Motor neuron (in vitro differentiated cells): ENCODE measurements around the gene CSF3R. TPM values are rescaled to one million over a fixed set of nuclear protein-coding genes. Genes with fewer than 3 reads are reported as not detected.

Experiments used
- ATAC-seq, 8 experiments: fragments of 200-7000 bp; cut with Tn5 transposase; replicated peaks in 6 of 8; 2 replicates each; pipeline ENCODE4 v1.8.0; 2021; ENCODE audit warnings: mild to moderate bottlenecking in 8 of 8, moderate library complexity in 8 of 8
- H3K27ac ChIP-seq, 2 donors: fragments of 250-450 bp; sonication (Bioruptor Pico); 2 replicates each; pipeline ENCODE4 v1.9.0; 2021; ENCODE audit warnings: antibody characterized with exemption in 2 of 2, mild to moderate bottlenecking in 2 of 2, moderate library complexity in 1 of 2
- H3K4me1 ChIP-seq, 2 donors: fragments of 250-450 bp; sonication (Bioruptor Pico); replicated peaks in 1 of 2; 2 replicates each; pipeline ENCODE4 v1.6.1; 2021; ENCODE audit warnings: antibody characterized with exemption in 2 of 2, mild to moderate bottlenecking in 2 of 2, moderate library complexity in 1 of 2
- H3K4me3 ChIP-seq, 5 donors: fragments of 250-450 bp; sonication (Bioruptor Pico); 2 replicates each; pipeline ENCODE4 v1.9.0; 2021; ENCODE audit warnings: antibody characterized with exemption in 5 of 5, mild to moderate bottlenecking in 5 of 5, moderate library complexity in 4 of 5
- WGBS, 10 experiments: fragments of 450-650 bp; shearing (Covaris generic); methylation state at CpG; one replicate each; pipeline ENCODE4 v1.0.0; 2022; 5-methylcytosine and 5-hydroxymethylcytosine counted together
- in situ Hi-C, 9 experiments: fragments of 400-800 bp; cut with MboI; loops; one replicate each; pipeline ENCODE4 v1.15.0; 2021; ENCODE audit warnings: low sequenced_read_pairs in 9 of 9, low pct_unique_long_range_greater_than_20kb in 2 of 9; ENCODE audit not compliant: unreplicated experiment in 9 of 9
- total RNA-seq, 8 experiments: library from RNA; unstranded; fragments of 300-600 nt; gene quantifications; 2 replicates each; pipeline versions ENCODE4 v1.2.3 to v1.2.4, GENCODE V29; 2022

Gene CSF3R
- total RNA-seq, 8 experiments from 2014 or later, result 0.05 to 6.9 (median 1.7) TPM; not detected in 1

- Histone ChIP-seq H3K27ac (no peak overlapping the region), H3K4me1 (peaks cover 5 to 6% of the 10 kb centered on the region in 2 donors), H3K4me3 (no peak overlapping the region)
- ATAC-seq, result peak in 1 of 8 experiments; percentile 63
- WGBS, 10 experiments, result 80 to 95% (median 86%) methylated on average over 1 to 3 of the region's 3 CpGs; no CpG with 5 or more reads in 3 of the 10 experiments
- in situ Hi-C loops, result no loop called here
Observed at GRCh38 chr1:36458910-36459309, 23.8 kb downstream of the CSF3R start.

DNA sequence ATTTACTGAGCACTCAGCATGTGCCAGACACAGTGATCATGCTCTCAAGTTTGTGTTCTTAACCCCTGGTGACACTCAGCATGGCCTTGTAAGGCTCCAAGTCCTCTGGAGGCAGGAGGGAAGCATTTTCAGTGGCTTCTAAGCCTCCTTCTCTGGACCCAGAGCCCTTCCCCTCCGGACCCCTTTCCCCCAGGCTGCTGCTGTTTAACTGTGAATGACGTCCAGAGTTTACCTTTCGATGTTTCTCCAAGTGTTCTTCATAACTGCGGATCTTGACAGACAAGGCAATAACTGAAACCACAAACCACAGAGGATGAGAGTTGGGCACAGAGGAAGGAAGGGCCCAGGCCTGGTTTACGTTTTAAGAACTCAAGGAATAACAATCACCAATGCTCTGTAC lies 25.0 kb downstream of the CSF3R start:
- ATAC-seq, result no peak
- in situ Hi-C loops, result no loop called here
- H3K4me3 ChIP-seq, result no peak overlapping the region
- 50 to 100% (median 84%) methylated on average over 1 to 5 of the region's 5 CpGs; no CpG with 5 or more reads in 3 of the 10 experiments for WGBS, 10 experiments
- no peaks in the 10 kb centered on the region for H3K4me1 ChIP-seq
- no peak overlapping the region for H3K27ac ChIP-seq

DNA sequence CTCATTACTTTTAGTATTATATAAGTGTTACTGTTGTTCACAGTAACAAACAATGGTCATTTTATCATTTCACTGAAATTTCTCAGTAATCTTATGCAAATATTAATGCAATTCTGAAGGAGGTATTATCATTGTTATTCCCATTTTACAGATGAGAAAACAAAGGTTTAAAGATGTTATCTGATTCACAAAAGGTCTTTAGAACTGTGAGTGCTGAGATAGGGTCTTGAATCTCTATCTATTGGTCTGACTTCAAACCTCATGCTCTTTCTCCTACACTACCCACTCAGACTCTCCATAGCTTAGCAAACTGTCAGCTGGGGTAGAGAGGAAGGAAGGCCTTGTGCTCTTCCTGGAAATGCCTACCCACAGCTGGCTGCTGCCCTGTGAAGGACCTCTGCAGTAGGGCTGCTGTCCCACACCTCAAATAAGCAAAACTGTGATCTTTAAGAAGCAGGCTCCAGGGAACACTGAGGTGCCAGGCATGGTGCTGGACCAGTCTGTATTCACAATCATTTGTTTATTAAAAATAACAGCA lies 26.3 kb downstream of the CSF3R start:
- Histone ChIP-seq H3K4me3 (no peak overlapping the region), H3K27ac (no peak overlapping the region), H3K4me1 (no peaks in the 10 kb centered on the region)
- ATAC-seq, result no peak
- in situ Hi-C loops, result no loop called here

- H3K27ac ChIP-seq, result no peak overlapping the region
- no peak for ATAC-seq
Observed at GRCh38 chr1:36455386-36455785, 27.3 kb downstream of the CSF3R start.

GRCh38 chr1:36453600-36454388 lies 28.9 kb downstream of the CSF3R start:
- H3K27ac ChIP-seq, result no peak overlapping the region
- in situ Hi-C loops, result no loop called here
- peaks cover 11 to 14% of the 10 kb centered on the region in 2 donors for H3K4me1 ChIP-seq
- ATAC-seq, result no peak
- H3K4me3 ChIP-seq, result no peak overlapping the region
- 80 to 100% (median 94%) methylated on average over 1 to 6 of the region's 6 CpGs for whole genome bisulfite sequencing, 10 experiments

More at GRCh38 chr1:36455386-36455785, 27.3 kb downstream of the CSF3R start:
- WGBS, 10 experiments, result 63 to 100% (median 91%) methylated on average over 1 of the region's 1 CpG; no CpG with 5 or more reads in 4 of the 10 experiments
- in situ Hi-C loops, result no loop called here
- H3K4me3 ChIP-seq, result no peak overlapping the region
- H3K4me1 ChIP-seq, result peaks cover 5 to 6% of the 10 kb centered on the region in 2 donors

GRCh38 chr1:36453051-36453450 lies 29.7 kb downstream of the CSF3R start:
- 85 to 100% (median 90%) methylated on average over 1 to 3 of the region's 3 CpGs; no CpG with 5 or more reads in 5 of the 10 experiments for WGBS, 10 experiments
- in situ Hi-C loops, result no loop called here
- no peak for ATAC-seq
- H3K27ac ChIP-seq, result no peak overlapping the region
- no peak overlapping the region for H3K4me3 ChIP-seq
- peaks cover 11 to 16% of the 10 kb centered on the region in 2 donors for H3K4me1 ChIP-seq

GRCh38 chr1:36450919-36451305 lies 31.8 kb downstream of the CSF3R start:
- peaks cover 14 to 24% of the 10 kb centered on the region in 2 donors for H3K4me1 ChIP-seq
- ATAC-seq, result peak in 2 of 8 experiments; percentile 0 to 1
- peak overlapping the region; percentile 93 to 96 for H3K27ac ChIP-seq
- in situ Hi-C loops, result no loop called here
- peak overlapping the region; percentile 52 to 91 (median 57) for H3K4me3 ChIP-seq
- WGBS, 10 experiments, result 0 to 64% (median 35%) methylated on average over 4 to 15 of the region's 18 CpGs; no CpG with 5 or more reads in 3 of the 10 experiments

DNA sequence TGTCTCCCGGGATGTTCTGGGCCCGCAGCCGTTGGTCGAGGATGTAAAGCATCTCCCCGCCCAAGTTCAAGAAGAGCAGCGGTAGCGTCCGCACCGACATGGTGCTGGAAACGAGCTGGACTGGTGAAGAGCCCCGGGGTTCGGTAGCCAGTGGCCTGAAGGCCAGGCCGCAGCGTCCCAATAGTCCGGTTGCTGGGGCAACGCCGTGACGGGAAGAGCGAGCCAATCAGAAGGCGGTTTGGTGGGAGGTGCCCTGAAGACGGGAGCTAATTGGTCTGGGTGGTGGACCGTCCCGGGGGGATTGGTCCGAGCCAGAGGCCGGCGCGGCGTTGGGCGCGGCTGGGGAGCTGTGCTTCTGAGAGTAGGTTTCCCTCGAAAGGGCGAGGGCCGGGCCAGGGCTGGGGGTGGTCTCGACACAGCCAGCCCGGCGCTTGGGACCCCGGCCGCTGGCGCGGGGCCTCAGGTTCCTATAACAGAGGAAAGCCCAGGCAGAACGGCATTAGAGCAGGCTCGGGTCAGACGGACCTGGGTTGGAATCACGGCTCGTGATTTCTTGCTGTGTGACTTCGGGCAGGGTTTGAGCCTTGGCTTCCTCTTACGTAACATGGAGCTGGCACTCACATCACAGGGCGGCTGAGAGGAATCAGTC lies 32.3 kb downstream of the CSF3R start, which contains the start of gene OSCP1:
Gene OSCP1, minus strand, starts transcription at position 182 of the 649 bp plus-strand sequence. Its CDS starts 82 bp downstream, at position 100.
- peak; percentile 90 to 98 (median 96) for ATAC-seq
- in situ Hi-C loops, result no loop called here
- WGBS, 10 experiments, result 0 to 7% (median 2%) methylated on average over 3 to 23 of the region's 48 CpGs; no CpG with 5 or more reads in 2 of the 10 experiments
- H3K4me1 ChIP-seq, result peaks cover 14 to 24% of the 10 kb centered on the region in 2 donors
- peak within 1 kb of the TSS; percentile 52 to 91 (median 57) for H3K4me3 ChIP-seq
- H3K27ac ChIP-seq, result peak within 1 kb of the TSS; percentile 93 to 96

DNA sequence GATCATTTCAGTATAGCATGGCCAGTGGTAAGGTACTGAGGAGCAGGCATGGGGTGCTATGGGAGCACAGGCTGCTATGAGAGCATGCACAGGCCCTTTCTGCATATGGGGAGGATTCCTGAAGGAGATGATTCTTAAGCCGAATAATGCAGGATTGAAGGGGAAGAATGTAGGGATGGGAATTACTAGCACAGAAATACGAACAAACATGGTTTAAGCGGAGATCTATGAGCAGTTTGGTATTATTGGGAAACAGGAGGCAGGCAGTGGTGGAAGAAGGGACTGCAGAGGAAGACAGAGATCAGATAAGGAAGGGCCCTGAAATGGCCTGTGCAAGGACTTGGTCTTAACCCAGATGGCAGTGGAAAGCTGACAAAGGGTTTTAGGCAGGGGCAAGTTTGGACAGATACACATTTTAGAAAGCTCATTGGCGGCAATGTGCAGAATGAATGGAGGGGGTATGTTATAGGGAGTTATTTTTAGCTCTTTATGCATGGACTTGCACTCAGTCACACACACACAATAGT lies 34.1 kb downstream of the CSF3R start:
- in situ Hi-C loops, result no loop called here
- H3K27ac ChIP-seq, result no peak overlapping the region
- H3K4me1 ChIP-seq, result peaks cover 14 to 30% of the 10 kb centered on the region in 2 donors
- ATAC-seq, result peak in 1 of 8 experiments; percentile 56
- 5 to 100% (median 76%) methylated on average over 1 to 4 of the region's 4 CpGs; no CpG with 5 or more reads in 1 of the 10 experiments for WGBS, 10 experiments
- H3K4me3 ChIP-seq, result no peak overlapping the region

DNA sequence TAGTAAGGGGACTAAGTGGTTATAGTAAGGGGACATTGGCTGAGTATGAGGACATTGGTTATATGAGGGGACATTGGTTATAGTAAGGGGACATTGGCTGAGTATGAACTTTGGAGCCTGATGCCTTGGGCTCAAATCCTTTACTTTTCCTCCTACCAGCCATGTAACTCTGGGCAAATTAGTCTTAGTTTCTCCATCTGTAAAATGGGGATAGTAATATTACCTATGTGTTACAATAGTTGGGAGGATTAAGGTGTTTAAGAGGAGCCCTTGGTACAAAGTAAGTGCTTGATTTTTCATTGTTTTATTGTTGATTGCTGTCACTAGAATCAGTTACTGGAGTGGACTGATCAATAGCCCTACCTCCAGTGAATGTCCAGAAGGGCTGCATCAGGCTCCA lies 35.3 kb downstream of the CSF3R start:
- Histone ChIP-seq H3K4me3 (no peak overlapping the region), H3K4me1 (peaks cover 14 to 30% of the 10 kb centered on the region in 2 donors), H3K27ac (no peak overlapping the region)
- in situ Hi-C loops, result no loop called here
- no peak for ATAC-seq

- Histone ChIP-seq H3K4me1 (peaks cover 14 to 30% of the 10 kb centered on the region in 2 donors), H3K27ac (no peak overlapping the region), H3K4me3 (no peak overlapping the region)
- in situ Hi-C loops, result no loop called here
- 39 to 65% (median 51%) methylated on average over 1 to 5 of the region's 5 CpGs for WGBS, 10 experiments
- ATAC-seq, result no peak
Observed at GRCh38 chr1:36446746-36447145, 36.0 kb downstream of the CSF3R start.

- H3K4me1 ChIP-seq, result peaks cover 13 to 29% of the 10 kb centered on the region in 2 donors
- no peak overlapping the region for H3K4me3 ChIP-seq
- no peak for ATAC-seq
- no peak overlapping the region for H3K27ac ChIP-seq
- 62 to 87% (median 74%) methylated on average over 6 to 8 of the region's 8 CpGs; no CpG with 5 or more reads in 5 of the 10 experiments for WGBS, 10 experiments
- in situ Hi-C loops, result no loop called here
Observed at GRCh38 chr1:36446271-36446670, 36.4 kb downstream of the CSF3R start.

DNA sequence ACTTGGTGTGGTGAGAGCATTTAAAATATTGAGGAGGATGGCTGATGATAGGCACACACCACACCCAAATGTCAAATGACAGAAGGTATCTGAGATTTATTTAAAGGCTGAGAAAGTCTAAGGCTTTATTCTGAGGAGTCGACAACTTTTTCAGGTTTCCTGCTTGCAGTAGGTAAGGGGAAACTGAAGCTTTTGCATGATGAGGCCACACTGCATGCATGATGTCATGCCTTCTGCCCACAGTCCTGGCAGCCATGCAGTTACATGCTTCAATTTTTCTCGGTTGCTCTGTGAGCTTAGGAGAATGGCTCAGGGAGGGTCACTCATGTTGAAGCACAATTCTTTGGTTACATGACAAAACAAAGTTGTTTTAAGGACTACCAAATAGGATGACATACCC lies 39.4 kb downstream of the CSF3R start:
- in situ Hi-C loops, result no loop called here
- ATAC-seq, result peak in 1 of 8 experiments; percentile 33
- H3K4me1 ChIP-seq, result peaks cover 3 to 19% of the 10 kb centered on the region in 2 donors
- H3K27ac ChIP-seq, result no peak overlapping the region
- H3K4me3 ChIP-seq, result no peak overlapping the region
- 50 to 100% (median 86%) methylated on average over 1 to 2 of the region's 2 CpGs; no CpG with 5 or more reads in 1 of the 10 experiments for WGBS, 10 experiments
